Inflammatory macrophage treated with lipopolysaccharide for 1 hour (primary cell): ENCODE results near the gene SSU72.

Source experiments
- DNase-seq, 2 donors: peaks; one replicate each; pipeline ENCODE4 v3.0.0-alpha.2; 2020 to 2022

The SSU72 gene

GRCh38 chr1:1574721-1575537 lies at the start of gene SSU72:
Gene SSU72 (minus strand): TSS chr1:1574863. CDS start chr1:1574557, 306 bp downstream.
- DNase-seq = peak; percentile 84 to 94

- DNase-seq = no peak
Measured at GRCh38 chr1:1623631-1624442, 49.2 kb upstream of the SSU72 start.

- DNase-seq = no peak
Measured at GRCh38 chr1:1623181-1623630, 48.5 kb upstream of the SSU72 start.

GRCh38 chr1:1622788-1623094 lies 48.1 kb upstream of the SSU72 start:
- DNase-seq = no peak

GRCh38 chr1:1622010-1622787 lies 47.5 kb upstream of the SSU72 start:
- no peak for DNase-seq

- no peak for DNase-seq
Measured at GRCh38 chr1:1621173-1622009, 46.7 kb upstream of the SSU72 start.

- no peak for DNase-seq
Measured at GRCh38 chr1:1620433-1621139, 45.9 kb upstream of the SSU72 start.

GRCh38 chr1:1619917-1620361 lies 45.3 kb upstream of the SSU72 start:
- DNase-seq = peak in 1 of 2 donors; percentile 36

- no peak for DNase-seq
Measured at GRCh38 chr1:1618396-1619068, 43.9 kb upstream of the SSU72 start.

- DNase-seq = no peak
Measured at GRCh38 chr1:1617925-1618324, 43.3 kb upstream of the SSU72 start.

- no peak for DNase-seq
Measured at GRCh38 chr1:1617516-1617915, 42.9 kb upstream of the SSU72 start.

GRCh38 chr1:1616838-1617237 lies 42.2 kb upstream of the SSU72 start:
- DNase-seq = no peak

GRCh38 chr1:1616045-1616790 lies 41.6 kb upstream of the SSU72 start:
- DNase-seq = peak in 1 of 2 donors; percentile 23

- peak; percentile 92 to 96 for DNase-seq
Measured at GRCh38 chr1:1615256-1616044, 40.8 kb upstream of the SSU72 start, which contains the start of gene MIB2. Gene MIB2 (plus strand): TSS chr1:1615500. CDS start chr1:1623453, 7,953 bp downstream.

- no peak for DNase-seq
Measured at GRCh38 chr1:1614954-1615255, 40.2 kb upstream of the SSU72 start.

GRCh38 chr1:1614204-1614953 lies 39.7 kb upstream of the SSU72 start:
- DNase-seq = peak; percentile 97 to 99

- DNase-seq = no peak
Measured at GRCh38 chr1:1613509-1614082, 38.9 kb upstream of the SSU72 start.

GRCh38 chr1:1612104-1612400 lies 37.4 kb upstream of the SSU72 start:
- no peak for DNase-seq

- no peak for DNase-seq
Measured at GRCh38 chr1:1610796-1611195, 36.1 kb upstream of the SSU72 start.
